Mammary epithelial cell (primary cell): ENCODE measurements around the gene SLC4A3.
"Not testable (repeated sequence)": the region's sequence is repeated elsewhere in the genome, so short reads cannot be mapped to it uniquely, and the experiment has no call there.

Source experiments
- EZH2 ChIP-seq: IDR thresholded peaks from 2 replicates; pipeline ENCODE4 v1.6.1; 2012; ENCODE audit warnings: low read length, inconsistent platforms, borderline replicate concordance
- TF ChIP-seq, protein P1 (sequence below), 2 donors: IDR thresholded peaks in 1 of 2; conservative IDR thresholded peaks in 1 of 2; 2 replicates each; pipeline ENCODE4 v1.5.1; 2011 to 2012; ENCODE audit warnings: inconsistent platforms in 2 of 2, low read length in 2 of 2, mild to moderate bottlenecking in 2 of 2, control low read depth in 1 of 2, low read depth in 1 of 2; ENCODE audit not compliant: insufficient read depth in 1 of 2; ENCODE audit errors: extremely low read depth in 1 of 2

DNA sequence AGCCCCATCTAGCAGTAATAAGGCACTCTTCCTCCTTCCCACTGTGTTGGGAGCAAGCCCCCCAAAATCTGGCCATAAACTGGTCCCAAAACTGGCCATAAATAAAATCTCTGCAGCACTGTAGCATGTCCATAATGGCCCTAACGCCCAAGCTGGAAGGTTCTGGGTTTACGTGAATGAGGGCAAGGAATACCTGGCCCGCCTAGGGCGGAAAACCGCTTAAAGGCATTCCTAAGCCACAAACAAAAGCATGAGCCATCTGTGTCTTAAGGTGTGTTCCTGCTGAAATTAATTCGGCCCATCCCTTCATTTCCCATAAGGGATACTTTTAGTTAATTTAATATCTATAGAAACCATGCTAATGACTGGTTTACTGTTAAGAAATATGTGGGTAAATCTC, 24.2 kb downstream of the SLC4A3 start:
- TF ChIP-seq EZH2, result not testable (repeated sequence)
- TF ChIP-seq, protein P1, sequence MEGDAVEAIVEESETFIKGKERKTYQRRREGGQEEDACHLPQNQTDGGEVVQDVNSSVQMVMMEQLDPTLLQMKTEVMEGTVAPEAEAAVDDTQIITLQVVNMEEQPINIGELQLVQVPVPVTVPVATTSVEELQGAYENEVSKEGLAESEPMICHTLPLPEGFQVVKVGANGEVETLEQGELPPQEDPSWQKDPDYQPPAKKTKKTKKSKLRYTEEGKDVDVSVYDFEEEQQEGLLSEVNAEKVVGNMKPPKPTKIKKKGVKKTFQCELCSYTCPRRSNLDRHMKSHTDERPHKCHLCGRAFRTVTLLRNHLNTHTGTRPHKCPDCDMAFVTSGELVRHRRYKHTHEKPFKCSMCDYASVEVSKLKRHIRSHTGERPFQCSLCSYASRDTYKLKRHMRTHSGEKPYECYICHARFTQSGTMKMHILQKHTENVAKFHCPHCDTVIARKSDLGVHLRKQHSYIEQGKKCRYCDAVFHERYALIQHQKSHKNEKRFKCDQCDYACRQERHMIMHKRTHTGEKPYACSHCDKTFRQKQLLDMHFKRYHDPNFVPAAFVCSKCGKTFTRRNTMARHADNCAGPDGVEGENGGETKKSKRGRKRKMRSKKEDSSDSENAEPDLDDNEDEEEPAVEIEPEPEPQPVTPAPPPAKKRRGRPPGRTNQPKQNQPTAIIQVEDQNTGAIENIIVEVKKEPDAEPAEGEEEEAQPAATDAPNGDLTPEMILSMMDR (conservative IDR thresholded peaks at IDR 0.05 in 1 of 2, IDR thresholded peaks at IDR 0.05 in 1 of 2; ENCODE audit: extremely low read depth in 1 of 2, insufficient read depth in 1 of 2, low read depth in 1 of 2, low read length in 2 of 2), result not testable (repeated sequence)
